Fibroblast of mammary gland (primary cell): ENCODE data around the gene ANO6.
"Not testable (repeated sequence)": the region's sequence is repeated elsewhere in the genome, so short reads cannot be mapped to it uniquely, and the experiment has no call there.

Source experiments
- DNase-seq: peaks from one replicate; pipeline ENCODE4 v3.0.0-alpha.2; 2010; ENCODE audit warnings: low read depth
- H3K4me3 ChIP-seq: 2 replicates; pipeline ENCODE4 v1.5.1; 2011; ENCODE audit warnings: low read depth, mild to moderate bottlenecking, low read length, moderate library complexity; ENCODE audit not compliant: control insufficient read depth
- TF ChIP-seq, protein P1 (sequence below): conservative IDR thresholded peaks from 2 replicates; pipeline ENCODE4 v1.5.1; 2011; ENCODE audit warnings: low read depth, low read length, inconsistent platforms; ENCODE audit not compliant: control insufficient read depth, insufficient read depth

The ANO6 gene

GRCh38 chr12:45379261-45379660 lies 163.4 kb downstream of the ANO6 start:
- H3K4me3 ChIP-seq: no peak overlapping the region
- TF ChIP-seq, protein P1, sequence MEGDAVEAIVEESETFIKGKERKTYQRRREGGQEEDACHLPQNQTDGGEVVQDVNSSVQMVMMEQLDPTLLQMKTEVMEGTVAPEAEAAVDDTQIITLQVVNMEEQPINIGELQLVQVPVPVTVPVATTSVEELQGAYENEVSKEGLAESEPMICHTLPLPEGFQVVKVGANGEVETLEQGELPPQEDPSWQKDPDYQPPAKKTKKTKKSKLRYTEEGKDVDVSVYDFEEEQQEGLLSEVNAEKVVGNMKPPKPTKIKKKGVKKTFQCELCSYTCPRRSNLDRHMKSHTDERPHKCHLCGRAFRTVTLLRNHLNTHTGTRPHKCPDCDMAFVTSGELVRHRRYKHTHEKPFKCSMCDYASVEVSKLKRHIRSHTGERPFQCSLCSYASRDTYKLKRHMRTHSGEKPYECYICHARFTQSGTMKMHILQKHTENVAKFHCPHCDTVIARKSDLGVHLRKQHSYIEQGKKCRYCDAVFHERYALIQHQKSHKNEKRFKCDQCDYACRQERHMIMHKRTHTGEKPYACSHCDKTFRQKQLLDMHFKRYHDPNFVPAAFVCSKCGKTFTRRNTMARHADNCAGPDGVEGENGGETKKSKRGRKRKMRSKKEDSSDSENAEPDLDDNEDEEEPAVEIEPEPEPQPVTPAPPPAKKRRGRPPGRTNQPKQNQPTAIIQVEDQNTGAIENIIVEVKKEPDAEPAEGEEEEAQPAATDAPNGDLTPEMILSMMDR: no peak
- DNase-seq: peak; percentile 60

DNA sequence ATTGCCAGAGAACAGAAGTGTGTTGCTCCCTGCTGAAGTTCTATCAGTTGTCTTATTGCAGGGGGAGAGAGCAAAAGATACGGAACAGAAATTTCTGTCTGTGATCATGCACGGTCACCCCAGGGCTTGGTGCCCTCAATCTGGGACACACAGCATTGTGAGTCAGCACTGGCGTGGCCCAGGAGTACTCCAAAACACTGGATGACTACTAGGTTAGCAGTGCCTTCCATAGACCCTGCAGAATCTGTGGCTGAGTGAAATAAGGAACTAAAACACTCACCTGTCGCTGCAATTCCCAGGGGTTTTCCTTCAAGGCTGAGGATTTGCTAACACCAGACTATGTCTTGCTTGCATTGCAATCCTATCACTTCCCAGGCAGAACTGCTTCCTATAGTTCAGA lies 165.5 kb downstream of the ANO6 start:
- no peak overlapping the region for H3K4me3 ChIP-seq
- TF ChIP-seq, protein P1: no peak
- peak; percentile 30 for DNase-seq

DNA sequence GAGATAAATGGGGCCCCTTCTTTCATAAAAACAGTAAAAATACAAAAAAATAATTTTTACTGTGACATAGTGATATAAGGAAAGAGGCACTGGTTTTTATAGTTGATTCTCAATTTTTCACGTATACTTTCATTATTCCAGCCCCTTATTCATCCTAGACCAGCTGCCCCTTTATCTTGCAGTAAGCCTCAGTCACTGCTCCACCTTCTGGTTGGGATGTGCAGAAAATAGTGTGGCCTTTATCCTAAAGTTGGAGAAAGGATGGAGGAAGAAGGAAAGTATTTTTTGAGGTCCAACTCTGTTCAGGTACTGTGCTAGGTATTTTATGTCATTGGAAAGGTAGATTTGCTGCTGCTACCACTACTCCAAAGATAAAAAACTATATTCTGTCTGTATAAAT lies 172.7 kb downstream of the ANO6 start:
- TF ChIP-seq, protein P1: peak; percentile 88
- H3K4me3 ChIP-seq: no peak overlapping the region
- DNase-seq: peak; percentile 60

- TF ChIP-seq, protein P1: no peak
- no peak overlapping the region for H3K4me3 ChIP-seq
- DNase-seq: no peak
Observed at GRCh38 chr12:45389426-45389825, 173.5 kb downstream of the ANO6 start.

- not testable (repeated sequence) for DNase-seq, H3K4me3 ChIP-seq
Observed at GRCh38 chr12:45397499-45397898, 181.6 kb downstream of the ANO6 start.

GRCh38 chr12:45398552-45398951 lies 182.7 kb downstream of the ANO6 start:
- H3K4me3 ChIP-seq: no peak overlapping the region
- TF ChIP-seq, protein P1: no peak
- no peak for DNase-seq

DNA sequence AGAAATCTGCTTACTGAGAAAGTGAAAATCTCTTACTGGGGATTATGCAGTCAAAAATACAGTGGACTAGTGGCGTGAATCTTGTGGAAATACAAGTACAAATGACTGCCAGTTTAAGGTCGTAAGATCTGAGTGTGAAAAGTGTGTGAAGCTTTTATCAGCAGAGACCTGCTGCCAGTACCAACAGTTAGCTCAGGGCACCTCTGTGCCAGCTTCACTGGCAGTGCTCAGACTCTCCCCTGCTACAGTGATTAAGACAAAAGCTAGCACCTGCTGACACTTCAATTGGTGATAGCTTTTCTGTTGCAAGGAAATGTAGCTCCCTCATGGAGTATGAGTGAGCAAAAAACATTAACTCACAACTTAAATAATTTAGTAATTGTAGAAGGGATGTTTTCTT lies 185.1 kb downstream of the ANO6 start:
- TF ChIP-seq, protein P1: no peak
- no peak for DNase-seq
- H3K4me3 ChIP-seq: no peak overlapping the region

DNA sequence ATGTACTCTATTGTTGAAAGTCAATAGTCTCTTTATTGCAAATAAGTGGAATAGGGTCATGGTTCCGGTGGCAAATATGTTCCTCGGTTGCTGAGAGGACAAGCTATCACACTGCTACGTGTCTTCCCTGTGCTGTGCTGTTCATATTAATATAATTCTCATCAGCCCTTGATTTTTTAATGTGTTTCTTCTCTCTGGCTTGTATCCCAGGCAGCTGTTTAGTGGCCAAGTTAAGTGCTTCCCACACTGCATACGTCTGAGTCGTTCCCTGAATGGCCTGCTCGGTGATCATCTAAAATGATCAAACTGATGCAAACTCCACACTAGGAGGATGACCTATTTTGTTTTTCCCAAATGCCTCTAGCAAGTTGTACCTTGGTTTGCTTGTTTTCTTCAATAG lies 186.4 kb downstream of the ANO6 start:
- no peak overlapping the region for H3K4me3 ChIP-seq
- TF ChIP-seq, protein P1: no peak
- DNase-seq: peak; percentile 42
